GM18909 (cell line): Measurements from ENCODE around the gene TRAF7.
"Not testable (repeated sequence)": the region's sequence is repeated elsewhere in the genome, so short reads cannot be mapped to it uniquely, and the experiment has no call there.

Experiments
- ATAC-seq: cut with Tn5 transposase; IDR thresholded peaks from one replicate; pipeline ENCODE4 v1.9.1; 2021; ENCODE audit warnings: mild to moderate bottlenecking; ENCODE audit not compliant: unreplicated experiment, poor library complexity

Gene TRAF7

GRCh38 chr16:2155091-2155950 lies at the start of gene TRAF7:
Gene TRAF7, plus strand, starts transcription at chr16:2155782. Its CDS starts 8,139 bp downstream, at chr16:2163921.
- peak; percentile 92 for ATAC-seq

DNA sequence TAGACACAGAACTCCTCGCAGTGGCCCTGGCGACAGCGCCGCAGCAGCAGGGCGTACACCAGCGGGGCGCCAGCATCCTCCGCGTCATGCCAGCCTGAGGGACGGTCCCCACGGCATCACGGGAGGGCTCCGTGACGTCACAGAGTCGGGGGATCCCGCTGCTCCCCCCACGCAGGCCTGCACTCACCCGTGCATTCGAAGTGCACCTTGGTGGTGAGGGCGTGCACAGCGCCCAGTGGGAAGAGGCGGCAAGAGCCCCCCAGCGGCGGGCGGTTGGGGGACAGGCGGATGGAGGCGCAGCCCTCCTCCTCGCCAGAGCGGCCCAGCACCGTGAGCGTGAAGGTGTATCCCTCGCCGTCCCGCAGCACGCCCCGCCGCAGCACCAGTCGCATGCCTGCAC lies 49.4 kb upstream of the TRAF7 start:
- ATAC-seq = not testable (repeated sequence)

DNA sequence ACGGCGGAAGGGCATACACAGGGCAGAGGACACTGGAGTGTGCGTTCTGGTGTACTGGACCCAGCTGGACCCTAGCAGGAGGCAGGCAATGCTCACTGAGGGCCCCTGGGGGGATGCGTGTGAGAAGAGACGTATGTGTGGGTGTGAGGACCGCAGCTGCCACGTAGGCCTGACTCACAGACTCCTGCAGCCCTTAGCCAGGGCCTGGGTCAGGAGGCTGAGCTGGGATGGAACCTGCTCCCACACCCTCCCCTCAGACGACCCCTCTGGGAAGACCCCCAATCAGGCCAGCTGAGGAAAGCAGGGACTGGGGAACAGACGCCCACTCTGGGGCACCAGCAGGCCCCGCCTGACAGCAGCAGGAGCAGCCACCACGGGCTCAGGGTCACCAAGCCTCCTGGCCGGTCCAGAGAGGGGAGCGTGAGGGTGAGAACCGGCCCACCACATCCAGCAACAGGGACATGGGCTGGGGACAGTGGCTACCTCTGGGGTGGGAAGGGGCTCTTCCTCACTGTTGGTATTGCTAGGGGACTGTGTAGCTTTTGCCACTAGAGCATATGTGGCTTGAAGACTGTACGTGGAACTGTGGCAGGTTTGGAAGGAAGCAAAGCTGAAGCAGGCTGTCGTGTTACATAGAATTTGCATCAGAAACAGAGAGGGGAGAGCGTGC lies 48.3 kb upstream of the TRAF7 start:
- ATAC-seq = not testable (repeated sequence)

- ATAC-seq = not testable (repeated sequence)
These were observed 47.8 kb upstream of the TRAF7 start for GRCh38 chr16:2107791-2108125.

GRCh38 chr16:2108446-2109270 lies 46.9 kb upstream of the TRAF7 start:
- not testable (repeated sequence) for ATAC-seq

DNA sequence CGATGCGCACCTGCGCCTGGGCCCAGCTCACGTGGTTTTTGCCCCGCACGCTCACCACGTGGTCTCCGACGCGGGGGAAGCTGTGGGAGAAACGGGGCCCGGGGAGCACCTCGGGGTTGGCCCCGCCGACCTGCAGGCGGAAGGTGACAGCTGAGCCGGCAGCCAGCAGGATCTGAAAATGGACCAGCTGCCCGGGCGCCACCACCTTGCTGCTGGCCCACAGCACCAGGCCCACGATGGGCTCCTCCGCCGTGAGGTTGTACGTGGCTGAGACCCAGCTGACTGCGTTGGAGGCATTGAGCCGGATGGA lies 46.4 kb upstream of the TRAF7 start:
- not testable (repeated sequence) for ATAC-seq

GRCh38 chr16:2109872-2110271 lies 45.7 kb upstream of the TRAF7 start:
- ATAC-seq = not testable (repeated sequence)

DNA sequence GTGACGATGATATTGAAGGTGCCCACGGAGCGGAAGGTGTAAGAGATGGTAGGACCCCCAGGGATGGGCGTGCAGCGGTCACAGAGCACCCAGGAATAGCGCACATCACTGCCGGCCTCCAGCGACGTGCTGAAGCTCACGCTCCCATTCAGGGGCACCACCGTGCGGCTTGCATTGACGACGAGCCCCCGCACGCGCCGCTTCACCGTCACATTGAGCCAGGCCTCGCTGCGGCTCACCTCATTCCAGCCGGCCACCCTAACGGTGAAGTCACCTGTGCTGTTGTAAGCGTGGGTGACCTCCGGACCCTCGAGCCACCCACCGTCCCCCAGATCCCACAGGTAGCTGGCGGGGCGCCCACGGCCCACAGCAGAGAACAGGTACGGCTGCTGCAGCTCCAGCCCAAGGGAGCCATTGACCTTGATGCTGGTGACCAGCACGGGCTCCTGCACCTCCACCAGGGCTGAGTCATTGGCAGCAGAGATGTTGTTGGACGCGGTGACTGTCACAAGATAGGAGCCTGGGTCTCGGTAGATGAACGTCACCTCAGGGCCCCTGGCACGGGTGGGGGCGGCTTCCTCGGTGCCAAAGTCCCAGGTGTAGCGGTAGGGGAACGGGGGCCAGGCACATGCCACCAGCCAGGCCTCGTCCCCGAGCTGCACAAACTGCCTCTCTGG lies 45.1 kb upstream of the TRAF7 start:
- not testable (repeated sequence) for ATAC-seq

DNA sequence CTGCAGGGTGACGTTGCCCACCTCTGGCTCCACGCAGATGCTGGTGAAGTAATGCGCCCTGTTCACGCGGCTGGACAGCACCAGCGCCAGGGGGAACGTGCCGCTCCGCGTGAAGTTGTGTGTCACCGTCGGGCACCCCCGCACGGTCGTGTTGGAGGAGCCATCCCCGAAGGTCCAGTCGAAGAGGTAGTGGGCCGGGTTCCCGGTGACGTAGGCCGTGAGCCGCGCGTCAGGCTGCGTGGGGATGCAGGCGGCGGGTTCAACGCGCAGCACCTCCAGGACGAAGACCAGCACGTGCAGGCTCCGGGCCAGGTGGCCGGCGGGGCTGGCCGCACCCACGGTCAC lies 44.6 kb upstream of the TRAF7 start:
- not testable (repeated sequence) for ATAC-seq

- ATAC-seq = not testable (repeated sequence)
These were observed 43.9 kb upstream of the TRAF7 start for GRCh38 chr16:2111412-2112335.

- not testable (repeated sequence) for ATAC-seq
These were observed 43.0 kb upstream of the TRAF7 start for GRCh38 chr16:2112539-2113106.

GRCh38 chr16:2114225-2114624 lies 41.4 kb upstream of the TRAF7 start:
- not testable (repeated sequence) for ATAC-seq

- ATAC-seq = not testable (repeated sequence)
These were observed 40.5 kb upstream of the TRAF7 start for GRCh38 chr16:2114885-2115590.

GRCh38 chr16:2115591-2115973 lies 40.0 kb upstream of the TRAF7 start:
- no peak for ATAC-seq

DNA sequence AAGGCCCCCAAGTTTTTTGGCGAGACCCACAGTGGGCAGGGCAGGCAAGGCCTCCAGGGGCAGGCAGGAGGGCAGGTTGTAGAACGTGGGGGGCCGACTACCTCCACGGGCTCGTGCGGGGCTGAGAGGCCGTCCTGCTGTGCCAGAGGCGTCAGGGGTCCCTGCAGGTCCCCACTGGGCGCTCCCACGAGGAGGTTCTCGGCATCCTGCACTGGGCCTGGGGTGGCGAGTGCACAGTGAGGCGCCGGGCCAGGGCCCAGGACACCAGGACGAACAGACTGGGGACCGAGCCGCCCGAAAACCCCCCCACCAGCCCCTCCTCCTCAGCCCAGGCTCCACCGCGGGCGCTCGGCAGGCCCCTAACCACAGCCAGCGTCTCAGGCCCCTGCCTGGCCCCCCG lies 39.2 kb upstream of the TRAF7 start:
- ATAC-seq = not testable (repeated sequence)

DNA sequence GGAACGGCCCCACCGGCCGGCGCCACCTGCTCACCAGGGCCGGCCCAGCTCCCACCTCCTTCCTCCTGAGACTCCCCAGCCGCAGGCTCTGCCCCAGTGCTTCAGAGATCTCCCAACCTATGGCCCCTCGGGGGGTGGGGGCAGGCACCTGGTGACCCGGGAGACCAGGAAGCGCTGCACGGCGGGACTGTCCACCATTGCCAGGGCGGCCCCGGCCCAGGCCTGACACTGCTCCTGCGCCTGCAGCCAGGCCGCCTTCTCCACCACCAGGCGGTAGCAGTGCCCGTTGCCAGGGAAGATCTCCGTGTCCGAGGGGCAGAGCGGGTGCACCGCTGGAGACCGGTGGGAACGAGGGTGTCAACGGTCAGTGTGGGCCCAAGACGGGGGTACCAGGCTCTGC lies 38.2 kb upstream of the TRAF7 start:
- ATAC-seq = not testable (repeated sequence)

DNA sequence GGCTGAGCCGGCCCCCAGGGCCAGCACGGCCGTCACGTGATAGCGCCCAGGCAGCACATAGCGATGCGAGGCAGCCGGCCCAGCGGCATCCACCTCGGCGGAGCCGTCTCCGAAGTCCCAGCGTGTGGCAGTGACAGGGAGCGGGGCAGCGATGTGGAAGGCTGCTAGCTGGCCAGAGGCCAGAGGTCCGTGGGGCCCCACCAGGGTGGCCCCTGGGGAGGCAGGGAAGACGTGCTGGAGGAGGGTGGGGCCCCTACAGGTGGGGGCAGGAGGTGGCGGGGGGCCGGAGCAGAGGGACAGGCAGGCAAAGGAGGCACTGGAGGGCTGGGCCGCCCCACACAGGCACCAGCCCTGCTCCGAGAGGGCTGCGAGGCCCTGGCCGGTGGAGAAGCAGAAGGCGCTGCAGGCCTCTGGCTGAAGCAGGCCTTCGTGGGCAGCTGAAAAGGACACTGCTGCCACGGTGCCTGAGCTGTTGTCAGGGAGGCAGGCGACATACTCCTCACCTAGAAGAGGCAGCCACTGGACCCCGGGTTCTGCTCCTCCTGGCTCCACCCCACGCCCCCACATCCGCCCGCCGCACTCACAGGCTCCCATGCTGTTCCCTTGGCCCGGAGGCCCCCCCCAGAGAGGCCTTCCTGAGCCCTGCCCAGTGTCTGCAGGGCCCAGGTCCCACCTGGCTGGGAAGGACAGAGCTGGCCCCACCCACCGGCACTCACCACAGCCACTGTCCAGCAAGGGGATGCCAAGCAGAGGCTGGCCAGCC lies 37.4 kb upstream of the TRAF7 start:
- not testable (repeated sequence) for ATAC-seq

DNA sequence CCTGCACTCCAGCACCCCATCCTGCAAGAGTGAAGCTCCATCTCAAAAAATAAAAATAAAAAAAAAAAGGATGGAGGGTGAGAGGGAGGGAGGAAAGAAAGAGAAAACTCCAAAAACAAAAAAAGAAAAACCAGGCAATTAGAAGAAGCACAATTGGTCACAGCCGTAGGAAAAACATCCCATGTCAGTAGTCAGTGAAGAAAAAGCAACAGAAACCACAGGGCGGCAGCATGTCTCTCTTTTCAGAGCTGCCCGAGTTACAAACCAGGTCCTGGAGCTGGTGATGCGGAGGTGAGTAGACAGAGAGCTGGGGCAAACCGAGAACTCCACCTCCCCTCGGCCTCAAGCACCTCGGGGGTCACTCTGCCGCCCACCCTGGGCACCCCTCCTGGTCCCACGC lies 34.3 kb upstream of the TRAF7 start:
- not testable (repeated sequence) for ATAC-seq
